ENCODE measurements around the gene CDS2. TPM values are rescaled to one million over a fixed set of nuclear protein-coding genes. Genes with fewer than 3 reads are reported as not detected.

The CDS2 gene
- total RNA-seq, 1 donor from 2014 or later: 44.9 TPM

DNA sequence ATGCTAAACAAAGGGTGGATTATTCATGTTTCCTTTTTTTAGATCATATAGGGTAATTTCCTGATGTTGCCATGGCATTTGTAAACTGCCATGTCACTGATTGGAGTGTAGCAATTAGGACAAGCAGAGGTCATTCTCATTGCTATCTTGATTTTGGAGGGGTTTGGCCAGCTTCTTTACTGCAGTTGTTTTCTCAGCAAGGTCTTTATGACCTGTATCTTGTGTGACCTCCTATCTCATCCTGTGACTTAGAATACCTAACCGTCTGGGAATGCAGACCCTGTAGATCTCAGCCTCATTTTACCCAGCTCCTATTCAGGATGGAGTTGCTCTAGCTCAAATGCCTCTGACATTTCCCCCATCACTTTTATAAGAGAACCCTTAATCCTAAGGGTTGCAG lies 53.6 kb downstream of the CDS2 start:
- Mint-ChIP-seq H3K36me3 (peaks cover 33% of the 10 kb centered on the region), H3K9me3 (no peaks in the 10 kb centered on the region), H3K4me3 (no peak overlapping the region), H3K27me3 (ENCODE audit: low read depth) (no peaks in the 10 kb centered on the region), H3K27ac (no peak overlapping the region), H3K4me1 (no peaks in the 10 kb centered on the region)
- TF ChIP-seq, protein P1, sequence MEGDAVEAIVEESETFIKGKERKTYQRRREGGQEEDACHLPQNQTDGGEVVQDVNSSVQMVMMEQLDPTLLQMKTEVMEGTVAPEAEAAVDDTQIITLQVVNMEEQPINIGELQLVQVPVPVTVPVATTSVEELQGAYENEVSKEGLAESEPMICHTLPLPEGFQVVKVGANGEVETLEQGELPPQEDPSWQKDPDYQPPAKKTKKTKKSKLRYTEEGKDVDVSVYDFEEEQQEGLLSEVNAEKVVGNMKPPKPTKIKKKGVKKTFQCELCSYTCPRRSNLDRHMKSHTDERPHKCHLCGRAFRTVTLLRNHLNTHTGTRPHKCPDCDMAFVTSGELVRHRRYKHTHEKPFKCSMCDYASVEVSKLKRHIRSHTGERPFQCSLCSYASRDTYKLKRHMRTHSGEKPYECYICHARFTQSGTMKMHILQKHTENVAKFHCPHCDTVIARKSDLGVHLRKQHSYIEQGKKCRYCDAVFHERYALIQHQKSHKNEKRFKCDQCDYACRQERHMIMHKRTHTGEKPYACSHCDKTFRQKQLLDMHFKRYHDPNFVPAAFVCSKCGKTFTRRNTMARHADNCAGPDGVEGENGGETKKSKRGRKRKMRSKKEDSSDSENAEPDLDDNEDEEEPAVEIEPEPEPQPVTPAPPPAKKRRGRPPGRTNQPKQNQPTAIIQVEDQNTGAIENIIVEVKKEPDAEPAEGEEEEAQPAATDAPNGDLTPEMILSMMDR (IDR thresholded peaks at IDR 0.05; ENCODE audit: unreplicated experiment): no peak
- DNase-seq (ENCODE audit: low spot score in 2 of 2, unreplicated experiment in 2 of 2): no peak

DNA sequence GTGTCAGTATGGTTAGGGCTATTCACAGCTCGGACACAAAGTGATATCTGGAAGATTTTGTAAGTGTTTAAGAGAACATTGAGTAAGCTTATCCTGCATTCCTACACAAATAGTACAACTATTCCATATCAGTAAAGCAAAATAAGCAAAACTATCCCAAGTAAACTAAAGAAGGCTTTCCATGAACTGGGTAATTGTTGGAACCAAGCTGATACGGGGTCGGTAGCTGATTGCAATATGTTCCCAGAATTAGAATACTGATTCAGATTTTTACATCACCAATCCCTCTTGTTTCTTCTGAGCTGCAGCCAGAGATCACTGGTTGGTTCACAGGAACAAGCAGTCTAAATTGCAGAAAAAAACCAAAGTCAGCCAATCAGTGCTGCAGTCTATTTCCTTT lies 54.1 kb downstream of the CDS2 start:
- peaks cover 33% of the 10 kb centered on the region for H3K36me3 Mint-ChIP-seq
- TF ChIP-seq, protein P1 (IDR thresholded peaks at IDR 0.05; ENCODE audit: unreplicated experiment): no peak
- no peak overlapping the region for H3K27ac Mint-ChIP-seq
- no peaks in the 10 kb centered on the region for H3K27me3 Mint-ChIP-seq (ENCODE audit: low read depth)
- no peaks in the 10 kb centered on the region for H3K4me1 Mint-ChIP-seq
- H3K4me3 Mint-ChIP-seq: no peak overlapping the region
- no peak for DNase-seq (ENCODE audit: low spot score in 2 of 2, unreplicated experiment in 2 of 2)
- H3K9me3 Mint-ChIP-seq: no peaks in the 10 kb centered on the region

DNA sequence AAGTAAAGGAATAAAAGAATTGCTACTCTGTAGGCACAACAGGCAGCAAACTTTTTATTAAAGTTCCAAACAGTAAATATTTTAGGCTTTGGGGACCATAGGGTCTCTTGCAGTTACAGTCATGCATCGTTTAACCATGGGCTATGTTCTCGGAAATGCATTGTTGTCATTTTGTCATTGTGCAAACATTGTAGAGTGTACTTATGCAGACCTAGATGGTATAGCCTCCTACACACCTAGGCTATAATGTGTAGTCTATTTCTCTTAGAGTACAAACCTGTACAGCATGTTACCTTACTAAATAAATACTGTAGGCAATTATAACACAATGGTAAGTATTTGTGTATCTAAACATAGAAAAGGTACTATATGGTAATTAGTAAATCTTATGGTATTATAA lies 54.7 kb downstream of the CDS2 start:
- H3K27me3 Mint-ChIP-seq (ENCODE audit: low read depth): no peaks in the 10 kb centered on the region
- H3K4me1 Mint-ChIP-seq: no peaks in the 10 kb centered on the region
- H3K4me3 Mint-ChIP-seq: no peak overlapping the region
- no peak for DNase-seq (ENCODE audit: low spot score in 2 of 2, unreplicated experiment in 2 of 2)
- H3K9me3 Mint-ChIP-seq: no peaks in the 10 kb centered on the region
- H3K36me3 Mint-ChIP-seq: peaks cover 33% of the 10 kb centered on the region
- no peak overlapping the region for H3K27ac Mint-ChIP-seq
- TF ChIP-seq, protein P1 (IDR thresholded peaks at IDR 0.05; ENCODE audit: unreplicated experiment): no peak

DNA sequence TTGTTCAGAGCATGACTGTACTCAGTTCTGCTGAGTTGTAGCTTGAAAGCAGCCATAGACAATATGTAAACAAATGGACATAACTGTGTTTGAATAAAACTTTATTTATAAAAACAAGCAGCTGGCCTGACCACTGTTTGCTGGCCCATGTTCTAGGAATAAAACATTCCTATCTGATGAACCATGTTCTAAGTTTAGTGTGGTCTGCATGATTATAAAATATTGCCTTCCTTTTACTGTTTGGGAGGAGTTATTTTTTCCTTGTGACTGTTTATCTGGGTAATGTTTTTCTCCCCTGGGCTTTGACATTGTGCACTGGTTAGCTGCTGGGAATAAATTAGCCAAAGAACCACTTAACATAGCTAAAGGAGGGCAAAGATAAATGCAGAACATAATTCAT lies 55.1 kb downstream of the CDS2 start:
- Mint-ChIP-seq H3K36me3 (peaks cover 33% of the 10 kb centered on the region), H3K27ac (no peak overlapping the region), H3K9me3 (no peaks in the 10 kb centered on the region)

DNA sequence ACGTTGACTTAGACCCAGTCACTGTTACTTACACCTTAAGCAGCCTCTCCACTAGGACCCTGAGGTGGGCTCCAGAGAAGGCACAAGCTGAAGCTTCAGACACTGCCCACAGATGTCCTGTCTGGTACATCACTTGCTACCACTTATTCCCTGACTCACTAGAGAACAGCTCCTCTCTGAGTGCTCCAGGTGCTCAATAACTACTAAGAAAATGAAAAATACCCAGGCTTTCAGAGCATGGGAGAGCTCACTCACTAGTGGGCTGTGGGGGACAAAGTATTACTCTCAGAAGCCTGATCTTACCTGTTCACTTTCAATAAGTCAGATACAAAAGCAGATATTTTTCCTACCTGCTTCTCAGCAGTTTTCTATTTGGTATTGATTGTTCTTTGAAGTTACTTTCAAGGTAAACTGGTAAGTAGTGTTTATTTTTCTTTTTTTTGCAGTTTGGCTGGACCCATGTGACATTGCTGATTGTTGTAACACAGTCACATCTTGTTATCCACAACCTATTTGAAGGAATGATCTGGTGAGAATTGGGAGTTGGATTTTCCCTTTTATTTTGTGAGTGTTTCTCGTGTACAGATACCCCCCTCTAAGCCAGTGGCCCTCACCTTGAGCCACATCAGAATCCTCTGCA lies 55.9 kb downstream of the CDS2 start:
- Mint-ChIP-seq H3K27ac (no peak overlapping the region), H3K9me3 (no peaks in the 10 kb centered on the region), H3K36me3 (peaks cover 33% of the 10 kb centered on the region), H3K4me3 (no peak overlapping the region), H3K27me3 (ENCODE audit: low read depth) (no peaks in the 10 kb centered on the region), H3K4me1 (no peaks in the 10 kb centered on the region)
- no peak for DNase-seq (ENCODE audit: low spot score in 2 of 2, unreplicated experiment in 2 of 2)
- TF ChIP-seq, protein P1 (IDR thresholded peaks at IDR 0.05; ENCODE audit: unreplicated experiment): no peak

More for the DNA sequence above, 55.1 kb downstream of the CDS2 start:
- no peak overlapping the region for H3K4me3 Mint-ChIP-seq
- TF ChIP-seq, protein P1 (IDR thresholded peaks at IDR 0.05; ENCODE audit: unreplicated experiment): no peak
- H3K4me1 Mint-ChIP-seq: no peaks in the 10 kb centered on the region
- H3K27me3 Mint-ChIP-seq (ENCODE audit: low read depth): no peaks in the 10 kb centered on the region
- DNase-seq (ENCODE audit: low spot score in 2 of 2, unreplicated experiment in 2 of 2): no peak
